ENCODE measurements around the gene RNF182. TPM values are rescaled to one million over a fixed set of nuclear protein-coding genes. Genes with fewer than 3 reads are reported as not detected.
"Not testable (repeated sequence)": the region's sequence is repeated elsewhere in the genome, so short reads cannot be mapped to it uniquely, and the experiment has no call there.

Gene RNF182
- total RNA-seq, 1 donor: 2.9 TPM

DNA sequence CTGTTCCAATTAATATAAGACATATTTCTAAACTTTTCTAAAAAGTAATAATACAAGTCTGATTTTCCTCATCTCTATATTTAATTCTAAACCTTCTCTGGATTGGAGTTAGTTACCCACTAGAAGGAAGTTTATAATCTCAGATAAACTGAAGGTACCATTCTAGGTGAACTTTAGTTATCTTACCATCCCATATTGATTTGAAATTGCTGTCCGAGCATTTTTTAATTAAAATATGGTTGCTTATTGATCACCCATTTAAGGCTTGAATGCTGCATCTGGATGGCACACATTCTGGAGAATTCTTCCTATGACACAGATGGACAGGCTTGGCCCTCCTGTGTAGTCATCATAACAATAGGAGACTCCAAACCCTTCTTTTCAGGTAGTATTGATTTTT, 8.0 kb downstream of the RNF182 start:
- no peak for DNase-seq (ENCODE audit: low read depth)
- H3K4me3 ChIP-seq (ENCODE audit: low read depth, low read length): no peak overlapping the region
- TF ChIP-seq CTCF (IDR thresholded peaks at IDR 0.05; ENCODE audit: insufficient read depth, low read length): no peak

- no peak for DNase-seq (ENCODE audit: low read depth)
- H3K4me3 ChIP-seq (ENCODE audit: low read depth, low read length): no peak overlapping the region
- no peak for TF ChIP-seq CTCF (IDR thresholded peaks at IDR 0.05; ENCODE audit: insufficient read depth, low read length)
Observed at GRCh38 chr6:13934721-13935120, 10.0 kb downstream of the RNF182 start.

DNA sequence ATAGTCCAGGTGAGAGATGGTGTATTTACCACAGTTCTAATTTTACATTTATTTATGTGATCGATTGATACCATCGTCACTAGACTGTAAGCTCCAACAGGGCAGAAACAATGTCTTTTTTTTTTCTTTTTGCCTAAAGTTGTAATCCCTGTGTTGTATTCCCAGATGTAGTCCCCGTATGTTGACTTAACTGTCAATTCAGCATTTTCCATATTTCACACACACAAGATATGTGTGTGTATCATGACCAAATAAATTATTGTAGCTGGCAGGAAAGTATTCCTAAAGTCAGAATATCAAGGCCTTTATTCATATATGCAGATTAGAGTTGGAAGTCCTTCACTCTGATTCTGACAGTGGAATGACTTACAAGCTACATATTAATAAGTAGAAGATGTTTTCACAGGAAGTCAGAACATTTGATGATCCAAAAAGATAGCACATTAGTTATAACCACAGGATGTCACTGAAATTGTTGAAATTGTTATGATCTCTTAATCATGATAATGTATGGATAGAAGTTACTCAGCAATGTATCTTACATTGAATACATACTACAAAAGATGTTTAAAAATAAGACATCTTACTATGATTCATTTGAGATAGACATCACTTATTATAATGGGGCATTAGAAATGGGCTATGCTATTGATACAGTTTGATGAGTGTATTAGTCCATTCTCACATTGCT, 10.6 kb downstream of the RNF182 start:
- no peak overlapping the region for H3K4me3 ChIP-seq (ENCODE audit: low read depth, low read length)
- DNase-seq (ENCODE audit: low read depth): no peak
- TF ChIP-seq CTCF (IDR thresholded peaks at IDR 0.05; ENCODE audit: insufficient read depth, low read length): no peak

GRCh38 chr6:13935881-13936261, 11.1 kb downstream of the RNF182 start:
- not testable (repeated sequence) for DNase-seq (ENCODE audit: low read depth); H3K4me3 ChIP-seq (ENCODE audit: low read depth, low read length)

GRCh38 chr6:13941902-13942301, 17.1 kb downstream of the RNF182 start:
- H3K4me3 ChIP-seq (ENCODE audit: low read depth, low read length): no peak overlapping the region
- DNase-seq (ENCODE audit: low read depth): no peak
- TF ChIP-seq CTCF (IDR thresholded peaks at IDR 0.05; ENCODE audit: insufficient read depth, low read length): no peak

DNA sequence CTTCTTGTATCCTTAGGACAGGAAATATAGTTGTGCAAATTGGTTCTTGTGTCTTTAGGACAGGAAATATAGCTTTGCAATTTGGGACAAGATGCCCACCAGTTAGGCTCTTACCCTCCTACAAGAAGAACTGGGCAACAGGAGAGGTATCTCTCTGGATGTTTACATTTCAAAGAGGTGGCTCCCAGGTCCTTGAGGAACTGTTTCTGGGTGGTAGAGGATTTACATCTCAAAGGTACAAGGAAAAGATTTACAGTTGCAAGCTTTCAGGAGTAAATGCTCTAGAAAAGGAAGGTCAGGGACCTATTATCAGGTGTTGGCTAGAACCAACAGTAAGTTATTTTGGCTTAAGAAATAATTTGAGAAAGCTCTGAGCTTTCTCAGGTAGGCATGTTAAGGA, 19.2 kb downstream of the RNF182 start:
- no peak overlapping the region for H3K4me3 ChIP-seq (ENCODE audit: low read depth, low read length)
- no peak for TF ChIP-seq CTCF (IDR thresholded peaks at IDR 0.05; ENCODE audit: insufficient read depth, low read length)
- DNase-seq (ENCODE audit: low read depth): no peak

DNA sequence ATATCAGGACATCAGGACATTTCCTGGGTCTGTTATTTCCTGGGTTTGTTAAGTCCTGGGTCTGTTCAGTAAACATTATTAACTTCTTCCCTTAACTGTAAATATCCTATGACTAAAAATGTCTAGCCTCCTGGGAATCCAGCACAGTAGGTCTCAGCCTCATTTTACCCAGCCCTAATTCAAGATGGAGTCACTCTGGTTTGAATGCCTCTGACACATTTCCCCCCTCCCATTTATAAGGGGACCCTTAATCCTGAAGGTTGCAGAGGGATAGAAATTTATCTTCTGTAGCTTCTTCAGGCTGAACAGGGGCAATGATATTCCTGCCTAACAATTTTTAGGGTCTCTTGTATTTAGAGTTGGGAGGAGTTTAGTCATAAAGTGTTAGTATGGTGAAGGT, 21.8 kb downstream of the RNF182 start:
- H3K4me3 ChIP-seq (ENCODE audit: low read depth, low read length): no peak overlapping the region
- TF ChIP-seq CTCF (IDR thresholded peaks at IDR 0.05; ENCODE audit: insufficient read depth, low read length): no peak
- no peak for DNase-seq (ENCODE audit: low read depth)

All from fibroblast of the aortic adventitia (primary cell).